DOHH2 (cell line): Measurements from ENCODE around the gene LMCD1.

Source experiments
- H3F3A ChIP-seq: fragments of 200-600 bp; sonication (generic), shearing (Covaris generic); 2 replicates; pipeline ENCODE4 v1.6.0; 2016; ENCODE audit warnings: antibody characterized with exemption, mild to moderate bottlenecking; ENCODE audit not compliant: control insufficient read depth, insufficient read depth
- H3K27ac ChIP-seq: fragments of 200-600 bp; sonication (generic); 2 replicates; pipeline ENCODE4 v1.5.1; 2014; ENCODE audit warnings: low read depth, mild to moderate bottlenecking, low read length, moderate library complexity
- H3K27me3 ChIP-seq: fragments of 200-600 bp; sonication (generic); 2 replicates; pipeline ENCODE4 v1.6.1; 2014; ENCODE audit warnings: mild to moderate bottlenecking, low read length, mixed read lengths; ENCODE audit not compliant: control insufficient read depth
- H3K36me3 ChIP-seq: fragments of 200-600 bp; sonication (generic); 2 replicates; pipeline ENCODE4 v1.6.1; 2014; ENCODE audit warnings: mild to moderate bottlenecking, low read length, moderate library complexity, mixed read lengths; ENCODE audit not compliant: control insufficient read depth
- H3K4me1 ChIP-seq: fragments of 200-600 bp; sonication (generic); 2 replicates; pipeline ENCODE4 v1.6.1; 2014; ENCODE audit warnings: mild to moderate bottlenecking, low read length, mixed read lengths; ENCODE audit not compliant: control insufficient read depth
- H3K4me2 ChIP-seq: fragments of 200-600 bp; sonication (generic); 2 replicates; pipeline ENCODE4 v1.6.0; 2014; ENCODE audit warnings: mild to moderate bottlenecking, low read length, moderate library complexity
- H3K4me3 ChIP-seq: fragments of 200-600 bp; sonication (generic); 2 replicates; pipeline ENCODE4 v1.5.1; 2014; ENCODE audit warnings: mild to moderate bottlenecking, low read length, mixed read lengths
- H3K79me2 ChIP-seq: fragments of 200-600 bp; sonication (generic); 2 replicates; pipeline ENCODE4 v1.6.1; 2014; ENCODE audit warnings: mild to moderate bottlenecking, low read length, mixed read lengths; ENCODE audit not compliant: control insufficient read depth
- H3K9me2 ChIP-seq: fragments of 200-600 bp; sonication (generic); replicated peaks from 2 replicates; pipeline ENCODE4 v1.6.1; 2014; ENCODE audit warnings: mild to moderate bottlenecking, low read length, mixed read lengths; ENCODE audit not compliant: control insufficient read depth
- H3K9me3 ChIP-seq: fragments of 200-600 bp; sonication (generic); 2 replicates; pipeline ENCODE4 v1.6.1; 2014; ENCODE audit warnings: antibody characterized with exemption, low read length, mixed read lengths; ENCODE audit not compliant: control insufficient read depth, insufficient read depth
- H4K20me1 ChIP-seq: fragments of 200-600 bp; sonication (generic); 2 replicates; pipeline ENCODE4 v1.6.0; 2014; ENCODE audit warnings: low read depth, mild to moderate bottlenecking, antibody characterized with exemption, low read length, moderate library complexity; ENCODE audit not compliant: control insufficient read depth, insufficient read depth
- CTCF ChIP-seq: fragments of 200-600 bp; sonication (generic); IDR thresholded peaks from one replicate; pipeline ENCODE4 v1.5.1; 2014; ENCODE audit warnings: antibody characterized with exemption, mild to moderate bottlenecking, low read depth, low read length; ENCODE audit not compliant: poor library complexity, severe bottlenecking
- EZH2phosphoT487 ChIP-seq: fragments of 200-600 bp; sonication (generic); IDR thresholded peaks from 2 replicates; pipeline ENCODE4 v1.6.1; 2017; ENCODE audit warnings: borderline replicate concordance, mild to moderate bottlenecking, antibody characterized with exemption, low read length, moderate library complexity, mixed read lengths

Gene LMCD1

GRCh38 chr3:8470801-8471200 is 30.8 kb upstream of the LMCD1 start:
- no peaks in the 10 kb centered on the region for H3K9me2 ChIP-seq
- no peaks in the 10 kb centered on the region for H3K79me2 ChIP-seq
- H3K36me3 ChIP-seq: no peaks in the 10 kb centered on the region
- H3K4me1 ChIP-seq: no peaks in the 10 kb centered on the region
- no peaks in the 10 kb centered on the region for H4K20me1 ChIP-seq
- H3K27me3 ChIP-seq: no peaks in the 10 kb centered on the region
- no peaks in the 10 kb centered on the region for H3F3A ChIP-seq
- TF ChIP-seq CTCF: no peak
- H3K4me2 ChIP-seq: no peak overlapping the region
- no peak overlapping the region for H3K4me3 ChIP-seq
- H3K9me3 ChIP-seq: no peaks in the 10 kb centered on the region
- no peak overlapping the region for H3K27ac ChIP-seq

GRCh38 chr3:8472549-8472948 is 29.1 kb upstream of the LMCD1 start:
- no peaks in the 10 kb centered on the region for H3K27me3 ChIP-seq
- no peaks in the 10 kb centered on the region for H3K9me3 ChIP-seq
- no peak overlapping the region for H3K4me3 ChIP-seq
- H3K79me2 ChIP-seq: no peaks in the 10 kb centered on the region
- TF ChIP-seq EZH2phosphoT487 (no peak), CTCF (no peak)
- H4K20me1 ChIP-seq: no peaks in the 10 kb centered on the region
- no peaks in the 10 kb centered on the region for H3K9me2 ChIP-seq
- no peaks in the 10 kb centered on the region for H3K36me3 ChIP-seq
- H3F3A ChIP-seq: no peaks in the 10 kb centered on the region
- no peaks in the 10 kb centered on the region for H3K4me1 ChIP-seq
- H3K4me2 ChIP-seq: no peak overlapping the region
- no peak overlapping the region for H3K27ac ChIP-seq

GRCh38 chr3:8473029-8473428 is 28.6 kb upstream of the LMCD1 start:
- Histone ChIP-seq H3K4me2 (no peak overlapping the region), H3K4me3 (no peak overlapping the region), H3K79me2 (no peaks in the 10 kb centered on the region), H3K4me1 (no peaks in the 10 kb centered on the region), H3K9me3 (no peaks in the 10 kb centered on the region), H4K20me1 (no peaks in the 10 kb centered on the region), H3K27ac (no peak overlapping the region), H3F3A (no peaks in the 10 kb centered on the region), H3K9me2 (no peaks in the 10 kb centered on the region), H3K36me3 (no peaks in the 10 kb centered on the region), H3K27me3 (no peaks in the 10 kb centered on the region)
- TF ChIP-seq EZH2phosphoT487 (no peak), CTCF (no peak)

- Histone ChIP-seq H3F3A (no peaks in the 10 kb centered on the region), H3K4me3 (no peak overlapping the region), H3K4me2 (no peak overlapping the region), H3K9me2 (no peaks in the 10 kb centered on the region), H3K9me3 (no peaks in the 10 kb centered on the region), H4K20me1 (no peaks in the 10 kb centered on the region), H3K4me1 (no peaks in the 10 kb centered on the region), H3K36me3 (no peaks in the 10 kb centered on the region), H3K27me3 (no peaks in the 10 kb centered on the region), H3K79me2 (no peaks in the 10 kb centered on the region), H3K27ac (no peak overlapping the region)
- TF ChIP-seq CTCF (no peak), EZH2phosphoT487 (no peak)
These were observed 27.6 kb upstream of the LMCD1 start for GRCh38 chr3:8473990-8474389.
